AG08396 (cell line): Measurements from ENCODE around the gene SLIT3.

Experiments
- DNase-seq: peaks from one replicate; pipeline ENCODE4 v3.0.0; 2012; ENCODE audit warnings: low spot score, mixed read lengths

SLIT3 gene

DNA sequence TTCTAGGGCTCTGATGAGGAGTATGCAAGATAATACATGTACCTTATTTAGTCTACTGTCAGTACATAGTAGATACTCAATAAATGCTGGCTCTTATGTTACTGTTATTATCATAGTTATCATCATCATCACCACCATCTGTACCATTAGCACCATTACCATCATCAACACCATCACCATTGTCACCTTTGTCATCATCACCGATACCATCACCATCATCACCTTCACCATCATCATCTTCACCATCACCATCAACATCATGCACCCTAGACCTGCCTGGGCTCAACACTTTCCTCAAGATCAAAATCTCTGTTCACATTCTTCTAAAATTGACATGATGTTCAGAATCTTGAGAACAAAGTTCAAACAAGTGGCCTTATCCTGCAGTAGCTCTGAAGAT, 595.6 kb downstream of the SLIT3 start:
- no peak for DNase-seq

DNA sequence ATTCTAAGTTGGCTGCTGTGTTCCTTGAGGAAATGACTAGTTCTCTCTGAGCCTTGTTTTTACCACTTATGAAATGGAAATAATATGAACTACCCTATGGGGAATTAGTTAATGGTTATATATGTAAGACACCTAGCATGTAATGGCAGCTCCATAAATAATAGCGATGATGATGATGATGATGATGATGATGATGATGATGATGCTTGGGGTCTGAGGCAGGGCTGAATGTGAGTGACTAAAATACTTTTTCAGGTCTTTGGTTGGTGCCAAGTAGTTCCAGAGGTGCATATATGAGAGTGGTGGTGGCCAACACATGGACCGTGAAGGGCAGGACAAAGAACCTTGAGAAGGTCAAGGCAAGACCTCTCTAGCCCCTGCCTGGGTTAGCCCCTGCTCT, 598.4 kb downstream of the SLIT3 start:
- DNase-seq, result no peak

GRCh38 chr5:168701641-168702040, 599.3 kb downstream of the SLIT3 start:
- no peak for DNase-seq

DNA sequence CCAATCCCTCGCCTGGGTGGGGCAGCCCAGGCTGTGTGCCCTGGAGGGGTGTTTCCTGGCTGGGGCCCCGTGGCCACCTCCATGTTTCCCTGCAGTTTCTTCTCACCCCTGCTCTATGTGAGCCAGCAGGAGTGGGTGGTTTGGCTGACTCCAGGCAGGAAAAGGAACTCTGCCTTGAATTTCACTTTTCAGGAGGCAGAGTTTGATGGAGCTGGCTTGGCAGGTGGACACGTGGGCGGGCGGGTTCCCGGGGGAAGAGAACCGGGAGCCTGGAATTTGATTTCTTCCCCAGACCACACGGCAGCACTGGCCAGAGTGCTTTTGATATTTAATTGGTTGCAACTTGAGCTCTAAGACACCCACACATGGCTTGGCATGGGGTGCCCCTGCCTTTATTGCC, 601.9 kb downstream of the SLIT3 start:
- DNase-seq, result no peak

GRCh38 chr5:168697034-168697720, 603.8 kb downstream of the SLIT3 start:
- DNase-seq, result no peak

DNA sequence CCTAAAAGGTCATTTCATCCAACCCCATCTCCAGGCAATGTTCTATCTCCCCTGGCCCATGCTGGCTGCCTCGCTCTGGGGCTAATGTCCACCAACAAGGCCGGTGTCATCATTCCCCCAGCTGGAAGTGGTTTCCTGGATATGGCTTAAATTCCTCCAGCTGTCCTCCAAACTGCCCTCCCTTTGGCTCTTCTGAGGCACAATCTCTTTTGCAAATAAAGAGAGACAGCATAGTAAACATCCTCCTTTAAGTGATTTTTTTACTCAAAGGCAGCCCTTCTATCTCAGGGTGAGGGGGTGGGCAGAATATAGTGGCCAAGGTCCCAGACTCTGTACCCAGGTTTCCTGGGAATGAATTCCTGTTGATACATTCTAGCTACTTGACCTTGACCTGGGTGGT, 604.3 kb downstream of the SLIT3 start:
- DNase-seq, result no peak

- DNase-seq, result no peak
Measured at GRCh38 chr5:168695301-168695835, 605.6 kb downstream of the SLIT3 start.

DNA sequence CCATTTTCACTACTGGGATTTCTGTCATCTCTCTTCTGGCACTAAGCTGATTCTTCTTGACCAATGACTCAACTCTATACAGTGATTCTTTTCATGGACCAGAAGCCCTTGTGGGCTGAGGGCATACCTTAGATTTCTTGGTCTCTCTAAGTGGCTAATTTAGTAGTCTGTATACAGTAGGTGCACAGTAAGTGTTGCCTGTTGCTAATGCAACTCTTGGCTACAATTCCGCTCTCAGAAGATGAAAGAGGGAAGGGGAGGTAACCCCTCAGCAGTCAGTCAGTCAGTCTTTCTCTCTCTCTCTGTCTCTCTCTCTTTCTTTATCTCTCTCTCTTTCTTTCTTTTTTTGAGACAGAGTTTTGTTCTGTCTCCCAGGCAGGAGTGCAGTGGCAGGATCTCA, 606.6 kb downstream of the SLIT3 start:
- no peak for DNase-seq

- DNase-seq, result no peak
Measured at GRCh38 chr5:168693883-168694282, 607.1 kb downstream of the SLIT3 start.

GRCh38 chr5:168693297-168693696, 607.6 kb downstream of the SLIT3 start:
- no peak for DNase-seq

DNA sequence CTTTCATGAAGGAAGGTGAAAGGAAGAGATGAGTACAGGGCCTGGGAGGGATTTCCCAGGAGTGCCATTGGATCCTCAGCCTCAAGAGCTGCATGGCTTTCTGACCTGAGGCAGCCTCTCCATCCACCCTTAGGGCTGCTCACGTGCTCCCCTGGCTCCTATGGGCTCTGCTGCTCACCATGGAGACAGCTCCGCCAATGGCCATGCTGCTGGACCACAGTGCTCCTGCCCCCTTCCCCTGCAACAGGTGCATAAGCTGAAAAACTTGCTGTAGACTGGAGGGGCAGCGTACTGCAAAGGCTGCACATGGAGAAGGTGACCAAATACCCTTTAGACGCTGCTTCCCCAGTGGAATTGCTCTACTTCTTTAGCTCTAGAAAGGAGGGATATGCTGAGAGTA, 609.0 kb downstream of the SLIT3 start:
- DNase-seq, result no peak

GRCh38 chr5:168689260-168689659, 611.7 kb downstream of the SLIT3 start:
- no peak for DNase-seq

DNA sequence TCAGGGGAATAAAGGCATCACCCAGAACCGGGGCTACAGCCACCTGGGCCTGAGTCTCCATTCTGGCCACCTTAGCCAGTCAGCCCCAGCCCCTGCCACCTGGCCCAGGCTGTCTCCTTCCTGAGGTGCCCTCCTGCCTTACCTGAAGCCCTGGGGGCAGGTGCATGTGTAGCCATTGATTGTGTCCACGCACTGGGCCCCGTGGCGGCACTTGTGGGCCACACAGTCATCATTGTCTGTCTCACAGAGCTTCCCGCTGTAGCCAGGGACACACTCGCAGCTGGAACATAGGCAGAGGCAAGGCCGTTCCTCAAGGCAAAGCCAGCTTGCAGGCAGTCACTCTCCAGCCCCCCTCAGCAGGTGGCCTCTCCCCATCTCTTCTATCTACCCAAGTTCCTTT, 614.1 kb downstream of the SLIT3 start:
- no peak for DNase-seq

DNA sequence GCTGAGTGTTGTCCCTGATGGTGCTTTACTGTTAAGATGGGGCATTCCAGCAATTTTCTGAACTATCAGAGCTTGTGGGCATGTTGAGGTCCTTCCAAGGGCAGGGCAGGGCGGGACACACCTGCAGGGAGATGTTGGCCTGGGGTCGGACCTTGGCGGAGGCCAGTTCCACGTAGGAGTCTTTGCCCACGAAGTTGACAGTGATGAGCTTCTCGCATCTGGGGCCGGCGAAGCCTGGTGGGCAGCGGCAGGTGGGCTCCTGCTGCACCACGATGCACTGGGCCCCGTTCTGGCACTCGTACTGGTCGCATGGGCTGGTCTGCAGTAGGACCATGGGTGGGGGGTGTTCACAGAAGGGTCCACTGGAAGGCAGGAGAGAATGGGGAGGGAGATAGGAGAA, 615.4 kb downstream of the SLIT3 start:
- DNase-seq, result no peak

DNA sequence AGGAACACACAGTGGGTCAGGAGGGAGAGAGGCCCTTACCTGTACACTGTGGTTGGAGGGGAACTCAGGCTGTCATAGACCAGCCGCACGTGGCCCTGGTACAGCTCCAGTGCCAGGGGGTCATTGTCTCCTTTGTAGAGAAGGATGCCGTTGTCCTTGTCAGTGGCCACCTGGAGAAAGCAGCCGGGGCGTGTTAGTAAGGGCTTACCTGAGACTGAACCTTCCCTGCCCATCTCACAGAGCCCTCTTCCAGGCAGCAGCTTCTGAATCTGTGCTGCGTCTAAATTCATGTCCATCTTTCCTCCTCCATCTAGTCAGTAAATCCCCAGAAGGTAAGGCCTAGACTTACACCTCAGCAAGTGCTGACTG, 617.0 kb downstream of the SLIT3 start:
- DNase-seq, result no peak

DNA sequence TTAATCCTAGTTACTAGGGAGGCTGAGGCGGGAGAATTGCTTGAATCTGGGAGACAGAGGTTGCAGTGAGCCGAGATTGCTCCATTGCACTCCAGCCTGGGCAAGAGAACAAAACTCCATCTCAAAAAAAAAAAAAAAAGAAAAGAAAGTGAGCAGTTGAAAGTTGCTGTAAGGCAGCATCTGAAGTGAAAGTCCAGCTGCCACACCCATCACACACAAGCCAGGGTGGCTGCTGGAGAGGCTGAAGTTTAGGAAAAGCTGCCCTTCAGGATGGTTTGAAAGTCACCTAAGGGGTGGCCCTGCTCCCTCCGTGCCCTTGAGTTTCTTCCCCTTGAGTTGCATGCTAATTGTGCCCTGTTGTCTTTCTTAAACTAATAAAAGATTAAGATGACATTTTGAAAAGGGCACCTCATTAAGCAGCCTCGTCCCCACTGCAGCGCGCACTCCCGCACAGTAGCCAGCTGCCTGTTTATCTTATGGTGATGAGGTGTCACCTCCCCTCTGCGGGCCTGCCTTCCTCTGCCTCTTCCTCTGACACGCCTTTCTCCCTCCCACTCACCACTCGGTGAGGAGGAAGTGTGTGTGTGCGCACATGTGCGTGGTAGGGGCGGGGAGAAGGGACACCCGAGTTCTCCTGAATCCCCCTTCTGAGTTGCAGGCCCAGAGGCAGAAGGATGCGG, 617.6 kb downstream of the SLIT3 start:
- DNase-seq, result no peak

GRCh38 chr5:168681556-168682183, 619.3 kb downstream of the SLIT3 start:
- DNase-seq, result peak; percentile 18

DNA sequence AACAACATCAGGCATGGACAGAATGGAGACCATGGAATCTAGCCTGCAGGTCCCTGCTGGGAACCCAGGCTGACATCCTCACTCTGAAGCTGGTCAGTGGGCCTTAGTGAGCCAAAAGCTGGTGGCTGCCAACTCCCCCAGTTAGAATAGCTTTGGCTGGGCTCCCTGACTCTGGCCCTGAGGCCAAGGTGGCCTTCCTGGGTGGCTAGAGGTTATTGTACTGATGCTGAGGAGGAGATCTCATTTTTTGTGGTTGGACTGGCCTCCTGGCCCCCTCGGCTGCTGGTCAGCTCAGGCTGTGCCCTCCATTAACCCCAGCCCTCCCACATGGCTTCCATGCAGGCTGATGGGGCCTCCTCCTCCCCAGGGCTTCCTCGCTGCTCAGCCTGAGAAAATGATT, 620.5 kb downstream of the SLIT3 start:
- DNase-seq, result no peak

DNA sequence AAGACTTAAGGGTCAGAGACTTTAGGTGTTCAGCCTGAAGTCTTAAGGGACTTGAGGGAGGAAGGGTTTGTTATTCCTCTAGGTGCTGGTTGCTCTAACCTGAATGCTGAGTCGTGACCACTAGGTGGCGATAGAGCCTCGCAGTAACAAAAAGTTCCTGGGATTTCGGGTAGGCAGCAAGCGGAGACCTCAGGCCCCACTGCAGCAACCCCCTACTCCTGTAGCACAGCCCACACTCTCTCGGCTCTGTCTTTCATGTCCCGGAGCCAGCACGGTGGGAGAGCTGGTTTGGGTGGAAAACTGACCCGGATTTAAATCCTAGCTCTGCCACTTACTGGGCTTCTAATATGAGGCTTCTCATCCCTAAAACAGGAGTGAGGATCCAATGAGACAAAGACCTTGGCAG, 621.4 kb downstream of the SLIT3 start:
- peak; percentile 73 for DNase-seq

DNA sequence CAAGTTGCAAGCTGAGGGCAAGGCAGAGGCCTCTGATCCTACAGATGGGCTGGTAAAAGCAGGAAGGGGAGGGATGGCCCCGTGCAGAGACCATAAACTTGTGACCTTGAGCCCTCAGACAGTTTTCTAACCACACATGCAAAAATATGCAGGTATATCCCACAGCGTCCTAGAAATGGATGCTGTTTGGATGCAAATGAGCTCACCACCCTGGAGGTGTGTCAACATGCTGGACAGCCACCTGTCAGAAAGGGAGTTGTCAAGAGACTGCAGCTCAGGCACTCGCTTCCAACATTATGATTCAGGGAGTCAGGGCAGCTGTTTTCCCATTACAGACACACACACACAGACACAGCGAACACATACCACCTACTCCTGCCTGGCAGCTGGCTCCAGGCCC, 624.4 kb downstream of the SLIT3 start:
- DNase-seq, result no peak

GRCh38 chr5:168675883-168676408, 625.0 kb downstream of the SLIT3 start:
- no peak for DNase-seq

- DNase-seq, result no peak
Measured at GRCh38 chr5:168674893-168675482, 626.0 kb downstream of the SLIT3 start.

DNA sequence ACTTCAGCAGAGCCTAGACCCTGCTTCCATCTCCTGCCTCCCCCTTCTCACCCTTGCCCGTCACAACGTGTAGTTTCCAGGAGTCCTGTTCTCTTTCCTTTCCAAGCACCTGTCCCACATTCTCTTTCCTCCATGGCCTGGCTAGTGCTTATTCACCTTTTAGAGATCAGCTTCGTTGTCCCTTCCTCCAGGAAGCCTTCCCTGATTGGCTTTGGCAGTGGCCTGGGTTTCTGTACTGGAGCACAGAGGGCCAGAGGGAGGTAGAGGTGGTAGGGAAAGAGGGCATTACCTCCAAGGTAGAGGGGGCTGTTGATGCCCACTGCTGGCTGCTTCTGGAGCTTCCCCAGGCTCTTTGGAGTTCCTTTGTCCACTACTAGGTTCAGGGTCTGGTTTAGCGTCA, 628.1 kb downstream of the SLIT3 start:
- DNase-seq, result no peak
